Natural killer cell (primary cell): ENCODE data around the gene GPC1. TPM values are rescaled to one million over a fixed set of nuclear protein-coding genes. Genes with fewer than 3 reads are reported as not detected.

ENCODE experiments used
- ATAC-seq, 3 donors: fragments of 150-1000 bp in 2 of 3; fragments of 200-7000 bp in 1 of 3; cut with Tn5 transposase; 1 replicate in 1 of 3; 2 replicates in 2 of 3; pipeline ENCODE4 v1.10.0; 2021; ENCODE audit warnings: mild to moderate bottlenecking in 2 of 3, moderate library complexity in 2 of 3
- DNase-seq, 2 donors: peaks; one replicate each; pipeline versions ENCODE4 v3.0.0 to v3.0.0-alpha.2; 2013 to 2021; ENCODE audit warnings: mixed read lengths in 1 of 2
- H3K27ac ChIP-seq: one replicate; pipeline ENCODE4 v1.5.1; 2013; ENCODE audit warnings: mild to moderate bottlenecking, low read length
- H3K27me3 ChIP-seq: one replicate; pipeline ENCODE4 v1.6.1; 2013; ENCODE audit warnings: low read length; ENCODE audit not compliant: control insufficient read depth, insufficient read depth
- H3K36me3 ChIP-seq: one replicate; pipeline ENCODE4 v1.6.1; 2013; ENCODE audit warnings: low read length; ENCODE audit not compliant: control insufficient read depth, insufficient read depth
- H3K4me1 ChIP-seq: one replicate; pipeline ENCODE4 v1.6.1; 2013; ENCODE audit warnings: low read length; ENCODE audit not compliant: control insufficient read depth, insufficient read depth
- H3K4me3 ChIP-seq: one replicate; pipeline ENCODE4 v1.5.1; 2013; ENCODE audit warnings: low read length
- H3K9me3 ChIP-seq: one replicate; pipeline ENCODE4 v1.6.1; 2013; ENCODE audit warnings: low read length; ENCODE audit not compliant: control insufficient read depth, insufficient read depth
- H3K27ac Mint-ChIP-seq, 2 donors: one replicate each; pipeline ENCODE4 v1.8.0; 2022; ENCODE audit warnings: mild to moderate bottlenecking in 2 of 2, mixed read lengths in 2 of 2, moderate library complexity in 1 of 2
- H3K27me3 Mint-ChIP-seq, 2 donors: one replicate each; pipeline ENCODE4 v1.8.0; 2022; ENCODE audit warnings: low read depth in 2 of 2, mixed read lengths in 2 of 2
- H3K36me3 Mint-ChIP-seq: one replicate; pipeline ENCODE4 v1.8.0; 2022; ENCODE audit warnings: mixed read lengths
- H3K4me1 Mint-ChIP-seq, 2 donors: one replicate each; pipeline ENCODE4 v1.8.0; 2022; ENCODE audit warnings: mixed read lengths in 2 of 2
- H3K4me3 Mint-ChIP-seq: one replicate; pipeline ENCODE4 v1.8.0; 2022; ENCODE audit warnings: mild to moderate bottlenecking, moderate library complexity, mixed read lengths
- H3K9me3 Mint-ChIP-seq, 2 donors: one replicate each; pipeline ENCODE4 v1.8.0; 2022; ENCODE audit warnings: mixed read lengths in 2 of 2
- WGBS: methylation state at CpG from one replicate; pipeline ENCODE4 v1.1.7; 2013; ENCODE audit warnings: missing lambda C conversion rate; ENCODE audit not compliant: insufficient coverage; 5-methylcytosine and 5-hydroxymethylcytosine counted together
- intact Hi-C: fragments of 100-400 bp; cut with micrococcal nuclease; formaldehyde crosslinking; loops from one replicate; pipeline ENCODE4 v1.14.2; 2022
- total RNA-seq, 4 donors: library from RNA; stranded (reverse); fragments of 120-200 nt in 1 of 4; gene quantifications; one replicate each; pipeline versions ENCODE4 v1.2.3 to v1.2.4, GENCODE V29; 2013 to 2022
- TF ChIP-seq, protein P1 (sequence below): fragments of 200-600 bp; IDR thresholded peaks from one replicate; pipeline ENCODE4 v1.8.0; 2022; ENCODE audit warnings: antibody characterized with exemption

Gene GPC1
- total RNA-seq, 3 donors from 2014 or later (not counting 1 experiment from before 2014, with no cell fraction given): 0.79 to 1.4 (median 0.94) TPM

DNA sequence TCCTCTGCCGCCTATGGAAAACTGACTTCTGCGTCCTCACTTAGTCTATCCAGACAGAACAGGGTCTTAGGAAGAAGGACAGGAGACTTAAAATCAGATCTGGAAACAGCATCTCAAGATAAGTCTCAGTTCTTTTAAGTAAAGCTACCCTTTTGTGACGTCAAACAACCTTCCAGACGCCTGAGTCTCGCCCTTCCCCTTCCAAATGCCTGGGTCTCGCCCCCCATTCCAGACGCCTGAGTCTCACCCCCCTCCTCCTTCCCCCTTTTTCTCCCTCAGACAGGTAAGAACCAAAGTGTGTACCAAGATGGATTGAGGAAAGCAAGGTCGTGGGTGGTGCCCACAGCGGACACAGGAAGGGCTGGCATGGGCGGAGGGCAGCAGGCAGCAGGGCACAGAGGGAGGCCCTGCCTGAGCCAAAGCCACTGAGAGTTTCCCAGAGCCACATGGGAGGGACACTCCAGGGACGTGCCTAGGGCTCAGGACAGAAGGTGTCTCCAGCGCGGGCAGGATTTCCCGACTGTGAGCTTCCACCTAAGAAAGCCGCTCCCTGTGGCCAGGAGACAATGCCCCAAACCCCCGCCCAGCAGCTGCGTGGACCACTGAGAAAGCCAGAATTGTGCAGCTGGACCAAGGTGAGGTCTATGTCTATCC is 71.1 kb downstream of the GPC1 start:
- TF ChIP-seq, protein P1, sequence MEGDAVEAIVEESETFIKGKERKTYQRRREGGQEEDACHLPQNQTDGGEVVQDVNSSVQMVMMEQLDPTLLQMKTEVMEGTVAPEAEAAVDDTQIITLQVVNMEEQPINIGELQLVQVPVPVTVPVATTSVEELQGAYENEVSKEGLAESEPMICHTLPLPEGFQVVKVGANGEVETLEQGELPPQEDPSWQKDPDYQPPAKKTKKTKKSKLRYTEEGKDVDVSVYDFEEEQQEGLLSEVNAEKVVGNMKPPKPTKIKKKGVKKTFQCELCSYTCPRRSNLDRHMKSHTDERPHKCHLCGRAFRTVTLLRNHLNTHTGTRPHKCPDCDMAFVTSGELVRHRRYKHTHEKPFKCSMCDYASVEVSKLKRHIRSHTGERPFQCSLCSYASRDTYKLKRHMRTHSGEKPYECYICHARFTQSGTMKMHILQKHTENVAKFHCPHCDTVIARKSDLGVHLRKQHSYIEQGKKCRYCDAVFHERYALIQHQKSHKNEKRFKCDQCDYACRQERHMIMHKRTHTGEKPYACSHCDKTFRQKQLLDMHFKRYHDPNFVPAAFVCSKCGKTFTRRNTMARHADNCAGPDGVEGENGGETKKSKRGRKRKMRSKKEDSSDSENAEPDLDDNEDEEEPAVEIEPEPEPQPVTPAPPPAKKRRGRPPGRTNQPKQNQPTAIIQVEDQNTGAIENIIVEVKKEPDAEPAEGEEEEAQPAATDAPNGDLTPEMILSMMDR: no peak
- intact Hi-C loops: no loop called here
- Mint-ChIP-seq H3K9me3 (no peaks in the 10 kb centered on the region), H3K4me3 (no peak overlapping the region), H3K4me1 (peaks cover 0 to 5% of the 10 kb centered on the region in 2 donors), H3K27ac (no peak overlapping the region), H3K27me3 (no peaks in the 10 kb centered on the region), H3K36me3 (no peaks in the 10 kb centered on the region)
- 89% methylated on average over 17 of the region's 17 CpGs for WGBS
- Histone ChIP-seq H3K4me1 (no peaks in the 10 kb centered on the region), H3K36me3 (no peaks in the 10 kb centered on the region), H3K27me3 (no peaks in the 10 kb centered on the region), H3K9me3 (no peaks in the 10 kb centered on the region), H3K27ac (no peak overlapping the region), H3K4me3 (no peak overlapping the region)
- no peak for DNase-seq
- no peak for ATAC-seq

DNA sequence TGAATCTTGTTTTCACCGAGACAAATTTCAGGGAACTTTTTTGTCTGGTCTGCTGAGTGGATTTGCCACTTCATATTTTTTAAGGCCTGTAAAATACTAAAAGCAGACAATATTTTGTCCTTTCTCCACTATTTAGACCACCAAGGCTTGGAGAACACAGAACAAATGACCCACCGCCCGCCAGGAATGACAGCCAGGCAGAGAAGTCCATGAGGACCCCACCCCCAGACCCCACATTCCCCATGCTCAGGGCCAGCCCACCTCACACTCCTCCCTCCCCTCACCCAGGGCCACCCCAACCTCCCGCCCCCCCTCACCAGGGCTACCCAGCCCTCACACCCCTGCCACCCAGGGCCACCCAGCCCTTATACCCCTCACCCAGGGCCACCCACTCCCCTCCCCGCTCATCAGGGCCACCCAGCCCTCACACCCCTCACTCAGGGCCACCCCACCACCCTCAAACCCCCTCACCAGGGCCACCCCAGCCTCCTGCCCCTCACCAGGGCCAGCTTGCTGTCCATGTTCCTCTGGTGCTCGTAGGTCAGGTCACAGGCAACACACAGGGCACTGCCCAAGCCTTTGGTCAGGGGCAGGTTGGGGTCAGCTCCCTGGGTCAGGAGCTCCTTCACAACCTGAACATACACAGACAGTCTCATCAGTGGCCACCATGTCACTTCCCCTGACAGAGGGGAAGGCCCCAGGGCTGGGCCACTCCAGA is 71.8 kb downstream of the GPC1 start:
- no peaks in the 10 kb centered on the region for H3K9me3 ChIP-seq
- DNase-seq (no peak), ATAC-seq (no peak)
- H3K4me3 ChIP-seq: no peak overlapping the region
- no peaks in the 10 kb centered on the region for H3K4me1 ChIP-seq
- Mint-ChIP-seq H3K27me3 (no peaks in the 10 kb centered on the region), H3K36me3 (no peaks in the 10 kb centered on the region), H3K27ac (no peak overlapping the region), H3K4me1 (peaks cover 0 to 5% of the 10 kb centered on the region in 2 donors), H3K9me3 (no peaks in the 10 kb centered on the region), H3K4me3 (no peak overlapping the region)
- 92% methylated on average over 5 of the region's 6 CpGs for WGBS
- H3K36me3 ChIP-seq: no peaks in the 10 kb centered on the region
- no peak overlapping the region for H3K27ac ChIP-seq
- intact Hi-C loops: no loop called here
- TF ChIP-seq, protein P1: no peak
- no peaks in the 10 kb centered on the region for H3K27me3 ChIP-seq

DNA sequence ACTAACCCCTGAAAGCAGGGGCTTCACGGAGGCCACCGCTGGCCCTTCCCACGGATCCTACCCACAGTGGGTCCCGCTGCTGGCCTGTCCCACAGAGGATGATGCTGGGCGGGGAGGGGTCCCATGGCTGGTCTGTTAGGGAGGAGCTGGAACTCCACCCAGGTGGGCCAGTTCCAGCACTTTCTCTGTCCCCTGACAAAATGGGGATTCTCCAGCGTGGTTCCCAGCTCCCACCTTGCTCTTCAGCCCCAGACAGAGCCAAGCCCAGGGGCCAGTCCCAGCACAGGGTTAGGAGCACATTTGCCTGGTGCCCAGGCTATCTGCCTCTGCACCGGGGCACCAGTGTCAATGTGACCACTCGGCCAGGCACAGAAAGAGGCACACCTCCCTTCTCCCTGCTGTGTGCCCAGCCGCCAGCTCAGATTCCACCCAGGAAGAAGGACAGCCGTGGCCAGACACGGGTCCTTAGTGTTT is 72.4 kb downstream of the GPC1 start:
- ATAC-seq (no peak), DNase-seq (no peak)
- intact Hi-C loops: no loop called here
- Mint-ChIP-seq H3K4me3 (no peak overlapping the region), H3K9me3 (no peaks in the 10 kb centered on the region), H3K36me3 (no peaks in the 10 kb centered on the region), H3K27ac (no peak overlapping the region), H3K4me1 (peaks cover 0 to 5% of the 10 kb centered on the region in 2 donors), H3K27me3 (no peaks in the 10 kb centered on the region)
- no peaks in the 10 kb centered on the region for H3K9me3 ChIP-seq
- H3K27me3 ChIP-seq: no peaks in the 10 kb centered on the region
- 97% methylated on average over 11 of the region's 11 CpGs for WGBS
- no peaks in the 10 kb centered on the region for H3K4me1 ChIP-seq
- no peak overlapping the region for H3K4me3 ChIP-seq
- no peak overlapping the region for H3K27ac ChIP-seq
- TF ChIP-seq, protein P1: no peak
- no peaks in the 10 kb centered on the region for H3K36me3 ChIP-seq
